LHCN-M2 (cell line): ENCODE results near the gene DNTT. TPM values are rescaled to one million over a fixed set of nuclear protein-coding genes. Genes with fewer than 3 reads are reported as not detected.

Experiments used
- DNase-seq: peaks from one replicate; pipeline ENCODE4 v3.0.0-alpha.2; 2012; ENCODE audit warnings: low read depth
- total RNA-seq: library from RNA; depleted of rRNA; stranded (reverse); fragments of >200 nt; gene quantifications from 2 replicates; pipeline ENCODE4 v1.2.3, GENCODE V29; 2014

Gene DNTT
- total RNA-seq, 1 experiment from 2014 or later = not detected

- no peak for DNase-seq
These were observed 5.5 kb downstream of the DNTT start for GRCh38 chr10:96309628-96310320.

GRCh38 chr10:96310321-96310669 lies 6.1 kb downstream of the DNTT start:
- no peak for DNase-seq

GRCh38 chr10:96311180-96311715 lies 7.0 kb downstream of the DNTT start:
- DNase-seq = no peak

GRCh38 chr10:96313344-96313743 lies 9.1 kb downstream of the DNTT start:
- no peak for DNase-seq

- no peak for DNase-seq
These were observed 13.0 kb downstream of the DNTT start for GRCh38 chr10:96317067-96317833.

GRCh38 chr10:96319754-96320474 lies 15.7 kb downstream of the DNTT start:
- DNase-seq = no peak

GRCh38 chr10:96321822-96322221 lies 17.6 kb downstream of the DNTT start:
- no peak for DNase-seq

- no peak for DNase-seq
These were observed 18.0 kb downstream of the DNTT start for GRCh38 chr10:96322275-96322674.

- no peak for DNase-seq
These were observed 20.2 kb downstream of the DNTT start for GRCh38 chr10:96324447-96324846.

- DNase-seq = peak; percentile 5
These were observed 21.6 kb downstream of the DNTT start for GRCh38 chr10:96325719-96326373.

GRCh38 chr10:96327462-96327861 lies 23.2 kb downstream of the DNTT start:
- DNase-seq = no peak

- DNase-seq = no peak
These were observed 28.9 kb downstream of the DNTT start for GRCh38 chr10:96333101-96333500.

- peak; percentile 21 for DNase-seq
These were observed 30.6 kb downstream of the DNTT start for GRCh38 chr10:96334616-96335526.

- no peak for DNase-seq
These were observed 32.9 kb downstream of the DNTT start for GRCh38 chr10:96337106-96337505.

- no peak for DNase-seq
These were observed 34.2 kb downstream of the DNTT start for GRCh38 chr10:96338279-96338925.

GRCh38 chr10:96339383-96339782 lies 35.1 kb downstream of the DNTT start:
- no peak for DNase-seq

- DNase-seq = peak; percentile 44
These were observed 36.0 kb downstream of the DNTT start for GRCh38 chr10:96339956-96340904.

- DNase-seq = no peak
These were observed 37.3 kb downstream of the DNTT start for GRCh38 chr10:96341219-96342182.
